ENCODE results near the gene PROK1. TPM values are rescaled to one million over a fixed set of nuclear protein-coding genes. Genes with fewer than 3 reads are reported as not detected.

PROK1 gene
- total and polyA plus RNA-seq, 2 of the 13 experiments (the other 11 are each of a cell fraction or from before 2014, with no cell fraction given), result 0.07 TPM; not detected in 1

GRCh38 chr1:110430366-110430765 lies 20.6 kb upstream of the PROK1 start:
- no peak overlapping the region for H3K9ac ChIP-seq (ENCODE audit: insufficient read depth, low read depth, low read length)
- no peaks in the 10 kb centered on the region for H4K20me1 ChIP-seq (ENCODE audit: insufficient read depth, low read length)
- 18% methylated on average over 5 of the region's 6 CpGs for WGBS (ENCODE audit: low lambda C conversion rate)
- DNase-seq (ENCODE audit: low spot score) (no peak), FAIRE-seq (no peak), ATAC-seq (peak; percentile 16; the same call in 2 of the 3 replicates)
- ChIA-PET CTCF (ENCODE audit: low intra/inter-chr PET ratio, low total read pairs) (no interaction called here), POLR2A (no interaction called here)
- no peak overlapping the region for H3K4me3 ChIP-seq (replicated peaks in 1 of 3; ENCODE audit: insufficient read depth in 1 of 3, low read depth in 2 of 3, low read length in 3 of 3)
- in situ Hi-C loops (cut with HindIII; ENCODE audit: extremely low pct_ligation_motif_present, low pct_unique_long_range_greater_than_20kb), result no loop called here
- BruUV-seq (replicated peaks), result no TSS peak
- H3K4me1 ChIP-seq (ENCODE audit: insufficient read depth, low read length), result peaks cover 10% of the 10 kb centered on the region; the same call in 1 of the 2 replicates
- intact Hi-C loops (cut with micrococcal nuclease; ENCODE audit: unreplicated experiment), result no loop called here
- H3K79me2 ChIP-seq (ENCODE audit: insufficient read depth, low read length), result no peaks in the 10 kb centered on the region
- no peak overlapping the region for H2AFZ ChIP-seq (ENCODE audit: low read length)
- H3K9me3 ChIP-seq (ENCODE audit: low read length), result no peaks in the 10 kb centered on the region
- peaks cover 1 to 17% of the 10 kb centered on the region in 2 experiments; a peak in 4 of 5 replicates for H3K27me3 ChIP-seq (ENCODE audit: control insufficient read depth in 1 of 2, insufficient read depth in 2 of 2, low read length in 2 of 2)
- 0 out of 2 replicates have a peak overlapping the region, but pooled peaks have one; percentile 15 for H3K4me2 ChIP-seq (ENCODE audit: low read depth, low read length)
- TF ChIP-seq ZNF3 (CRISPR knock-in tag; IDR thresholded peaks at IDR 0.05) (peak; percentile 69; the same call in 1 of the 2 replicates), ZNF510 (CRISPR knock-in tag; IDR thresholded peaks at IDR 0.05; ENCODE audit: low read depth) (no peak)
- H3K36me3 ChIP-seq (replicated peaks in 1 of 2; ENCODE audit: control insufficient read depth in 1 of 2, insufficient read depth in 2 of 2, low read length in 2 of 2), result no peaks in the 10 kb centered on the region
- H3K27ac ChIP-seq (ENCODE audit: extremely low read length, insufficient read depth, low read length), result no peak overlapping the region

GRCh38 chr1:110430901-110431300 lies 20.0 kb upstream of the PROK1 start:
- ChIA-PET POLR2A (no interaction called here), CTCF (ENCODE audit: low intra/inter-chr PET ratio, low total read pairs) (no interaction called here)
- no peak for ATAC-seq
- no TSS peak for BruUV-seq (replicated peaks)
- no peak for FAIRE-seq
- Histone ChIP-seq H3K79me2 (ENCODE audit: insufficient read depth, low read length) (no peaks in the 10 kb centered on the region), H4K20me1 (ENCODE audit: insufficient read depth, low read length) (no peaks in the 10 kb centered on the region), H2AFZ (ENCODE audit: low read length) (no peak overlapping the region), H3K9me3 (ENCODE audit: low read length) (no peaks in the 10 kb centered on the region), H3K27ac (ENCODE audit: extremely low read length, insufficient read depth, low read length) (no peak overlapping the region), H3K36me3 (replicated peaks in 1 of 2; ENCODE audit: control insufficient read depth in 1 of 2, insufficient read depth in 2 of 2, low read length in 2 of 2) (no peaks in the 10 kb centered on the region), H3K27me3 (ENCODE audit: control insufficient read depth in 1 of 2, insufficient read depth in 2 of 2, low read length in 2 of 2) (peaks cover 1 to 16% of the 10 kb centered on the region in 2 experiments; a peak in 4 of 5 replicates), H3K4me2 (ENCODE audit: low read depth, low read length) (0 out of 2 replicates have a peak overlapping the region, but pooled peaks have one; percentile 15), H3K9ac (ENCODE audit: insufficient read depth, low read depth, low read length) (no peak overlapping the region), H3K4me3 (replicated peaks in 1 of 3; ENCODE audit: insufficient read depth in 1 of 3, low read depth in 2 of 3, low read length in 3 of 3) (no peak overlapping the region), H3K4me1 (ENCODE audit: insufficient read depth, low read length) (peaks cover 10% of the 10 kb centered on the region; the same call in 1 of the 2 replicates)
- in situ Hi-C loops (cut with HindIII; ENCODE audit: extremely low pct_ligation_motif_present, low pct_unique_long_range_greater_than_20kb), result no loop called here
- TF ChIP-seq ZNF768 (CRISPR knock-in tag; IDR thresholded peaks at IDR 0.05), result peak; percentile 53; the same call in 1 of the 2 replicates
- no peak for TF ChIP-seq GRHL1 (CRISPR knock-in tag; conservative IDR thresholded peaks at IDR 0.05)
- 8% methylated on average over 4 of the region's 4 CpGs for WGBS (ENCODE audit: low lambda C conversion rate)
- intact Hi-C loops (cut with micrococcal nuclease; ENCODE audit: unreplicated experiment), result no loop called here
- DNase-seq (ENCODE audit: low spot score), result no peak
